DND-41 (cell line): ENCODE results near the gene CCDC150.

Source experiments
- CTCF ChIP-seq: IDR thresholded peaks from 2 replicates; pipeline ENCODE4 v1.5.1; 2012; ENCODE audit warnings: borderline replicate concordance, low read length, moderate library complexity, mild to moderate bottlenecking; ENCODE audit not compliant: poor library complexity, severe bottlenecking; ENCODE audit errors: extremely low read depth
- EZH2 ChIP-seq: IDR thresholded peaks from 3 replicates; pipeline ENCODE4 v1.6.1; 2012; ENCODE audit warnings: borderline replicate concordance, low read depth, mild to moderate bottlenecking, moderate library complexity, low read length, inconsistent platforms; ENCODE audit not compliant: severe bottlenecking

GRCh38 chr2:196702641-196703040 is 63.1 kb downstream of the CCDC150 start:
- TF ChIP-seq CTCF (no peak), EZH2 (no peak)
